Nephron (organoid): ENCODE measurements around the gene OR11L1.

Source experiments
- H3K27ac Mint-ChIP-seq, 3 experiments: 2 replicates each; pipeline ENCODE4 v1.8.0; 2020; ENCODE audit warnings: mixed read lengths in 3 of 3, mild to moderate bottlenecking in 2 of 3, moderate library complexity in 1 of 3
- H3K27me3 Mint-ChIP-seq: 2 replicates; pipeline ENCODE4 v1.8.0; 2021; ENCODE audit warnings: low read depth, mild to moderate bottlenecking, moderate library complexity, mixed read lengths
- H3K36me3 Mint-ChIP-seq: 2 replicates; pipeline ENCODE4 v1.8.0; 2020; ENCODE audit warnings: low read depth, mixed read lengths
- H3K4me1 Mint-ChIP-seq: 2 replicates; pipeline ENCODE4 v1.8.0; 2020; ENCODE audit warnings: mixed read lengths
- H3K4me3 Mint-ChIP-seq, 3 experiments: 2 replicates each; pipeline ENCODE4 v1.8.0; 2020; ENCODE audit warnings: mild to moderate bottlenecking in 3 of 3, mixed read lengths in 3 of 3, moderate library complexity in 2 of 3
- H3K9me3 Mint-ChIP-seq: 2 replicates; pipeline ENCODE4 v1.8.0; 2020; ENCODE audit warnings: mixed read lengths
- CTCF ChIP-seq, 3 experiments: fragments of 200-600 bp; sonication (generic); IDR thresholded peaks; one replicate each; pipeline ENCODE4 v1.5.0; 2021; ENCODE audit warnings: antibody characterized with exemption in 3 of 3; ENCODE audit not compliant: unreplicated experiment in 3 of 3

OR11L1 gene

GRCh38 chr1:247841796-247842195 lies at the start of gene OR11L1:
TSS of gene OR11L1 (minus strand) at chr1:247841896. CDS start at chr1:247841896, 0 bp downstream.
- no peak for TF ChIP-seq CTCF (IDR thresholded peaks at IDR 0.05; ENCODE audit: unreplicated experiment in 3 of 3)
- H3K36me3 Mint-ChIP-seq: no peaks in the 10 kb centered on the region
- peaks cover 4% of the 10 kb centered on the region for H3K27me3 Mint-ChIP-seq
- no peak within 1 kb of the TSS for H3K27ac Mint-ChIP-seq
- no peak within 1 kb of the TSS for H3K4me3 Mint-ChIP-seq
- H3K9me3 Mint-ChIP-seq: peaks cover 29% of the 10 kb centered on the region
- no peaks in the 10 kb centered on the region for H3K4me1 Mint-ChIP-seq

- H3K36me3 Mint-ChIP-seq: no peaks in the 10 kb centered on the region
- H3K27me3 Mint-ChIP-seq: no peaks in the 10 kb centered on the region
- no peak overlapping the region for H3K4me3 Mint-ChIP-seq
- H3K4me1 Mint-ChIP-seq: no peaks in the 10 kb centered on the region
- peaks cover 12% of the 10 kb centered on the region for H3K9me3 Mint-ChIP-seq
- TF ChIP-seq CTCF (IDR thresholded peaks at IDR 0.05; ENCODE audit: unreplicated experiment in 3 of 3): no peak
- no peak overlapping the region for H3K27ac Mint-ChIP-seq
Observed at GRCh38 chr1:247884797-247885413, 43.2 kb upstream of the OR11L1 start.

- peaks cover 25% of the 10 kb centered on the region for H3K9me3 Mint-ChIP-seq
Observed at GRCh38 chr1:247883346-247883745, 41.6 kb upstream of the OR11L1 start.

GRCh38 chr1:247865416-247865815 lies 23.7 kb upstream of the OR11L1 start:
- Mint-ChIP-seq H3K36me3 (no peaks in the 10 kb centered on the region), H3K9me3 (peaks cover 14% of the 10 kb centered on the region), H3K4me1 (no peaks in the 10 kb centered on the region), H3K27ac (no peak overlapping the region), H3K4me3 (no peak overlapping the region), H3K27me3 (no peaks in the 10 kb centered on the region)
- no peak for TF ChIP-seq CTCF (IDR thresholded peaks at IDR 0.05; ENCODE audit: unreplicated experiment in 3 of 3)

More at GRCh38 chr1:247883346-247883745, 41.6 kb upstream of the OR11L1 start:
- H3K4me3 Mint-ChIP-seq: no peak overlapping the region
- H3K27ac Mint-ChIP-seq: no peak overlapping the region
- no peaks in the 10 kb centered on the region for H3K4me1 Mint-ChIP-seq
- H3K27me3 Mint-ChIP-seq: no peaks in the 10 kb centered on the region
- no peak for TF ChIP-seq CTCF (IDR thresholded peaks at IDR 0.05; ENCODE audit: unreplicated experiment in 3 of 3)
- no peaks in the 10 kb centered on the region for H3K36me3 Mint-ChIP-seq

- no peak overlapping the region for H3K27ac Mint-ChIP-seq
- H3K9me3 Mint-ChIP-seq: peaks cover 12% of the 10 kb centered on the region
- H3K4me1 Mint-ChIP-seq: no peaks in the 10 kb centered on the region
- TF ChIP-seq CTCF (IDR thresholded peaks at IDR 0.05; ENCODE audit: unreplicated experiment in 3 of 3): no peak
- H3K36me3 Mint-ChIP-seq: no peaks in the 10 kb centered on the region
- peaks cover 3% of the 10 kb centered on the region for H3K27me3 Mint-ChIP-seq
- H3K4me3 Mint-ChIP-seq: no peak overlapping the region
Observed at GRCh38 chr1:247864644-247865043, 22.9 kb upstream of the OR11L1 start.

GRCh38 chr1:247862756-247863155 lies 21.1 kb upstream of the OR11L1 start:
- no peaks in the 10 kb centered on the region for H3K36me3 Mint-ChIP-seq
- H3K9me3 Mint-ChIP-seq: peaks cover 9% of the 10 kb centered on the region
- peaks cover 9% of the 10 kb centered on the region for H3K27me3 Mint-ChIP-seq
- no peak overlapping the region for H3K4me3 Mint-ChIP-seq
- H3K4me1 Mint-ChIP-seq: no peaks in the 10 kb centered on the region
- TF ChIP-seq CTCF (IDR thresholded peaks at IDR 0.05; ENCODE audit: unreplicated experiment in 3 of 3): no peak
- no peak overlapping the region for H3K27ac Mint-ChIP-seq
